IgD-negative memory B cell (primary cell): ENCODE data around the gene MSRB3. TPM values are rescaled to one million over a fixed set of nuclear protein-coding genes. Genes with fewer than 3 reads are reported as not detected.

Experiments
- H3K27ac Mint-ChIP-seq, 3 donors: one replicate each; pipeline ENCODE4 v1.8.0; 2020 to 2022; ENCODE audit warnings: mild to moderate bottlenecking in 3 of 3, mixed read lengths in 3 of 3, moderate library complexity in 1 of 3
- H3K27me3 Mint-ChIP-seq: one replicate; pipeline ENCODE4 v1.8.0; 2021; ENCODE audit warnings: mixed read lengths
- H3K36me3 Mint-ChIP-seq: one replicate; pipeline ENCODE4 v1.8.0; 2020; ENCODE audit warnings: mild to moderate bottlenecking, mixed read lengths
- H3K4me1 Mint-ChIP-seq, 3 donors: one replicate each; pipeline ENCODE4 v1.8.0; 2020 to 2022; ENCODE audit warnings: mixed read lengths in 3 of 3, mild to moderate bottlenecking in 1 of 3
- H3K4me3 Mint-ChIP-seq, 4 donors: one replicate each; pipeline ENCODE4 v1.8.0; 2020 to 2022; ENCODE audit warnings: mild to moderate bottlenecking in 4 of 4, mixed read lengths in 4 of 4, moderate library complexity in 3 of 4
- H3K9me3 Mint-ChIP-seq, 3 donors: one replicate each; pipeline ENCODE4 v1.8.0; 2020 to 2021; ENCODE audit warnings: mixed read lengths in 3 of 3, mild to moderate bottlenecking in 1 of 3
- polyA plus RNA-seq: library from polyadenylated mRNA; unstranded; fragments of 300-500 nt; fragmentation: Illumina TruSeq; gene quantifications from one replicate; pipeline ENCODE4 v1.2.3, GENCODE V29; 2021

MSRB3 gene
- polyA plus RNA-seq, 1 donor from 2014 or later, result not detected

DNA sequence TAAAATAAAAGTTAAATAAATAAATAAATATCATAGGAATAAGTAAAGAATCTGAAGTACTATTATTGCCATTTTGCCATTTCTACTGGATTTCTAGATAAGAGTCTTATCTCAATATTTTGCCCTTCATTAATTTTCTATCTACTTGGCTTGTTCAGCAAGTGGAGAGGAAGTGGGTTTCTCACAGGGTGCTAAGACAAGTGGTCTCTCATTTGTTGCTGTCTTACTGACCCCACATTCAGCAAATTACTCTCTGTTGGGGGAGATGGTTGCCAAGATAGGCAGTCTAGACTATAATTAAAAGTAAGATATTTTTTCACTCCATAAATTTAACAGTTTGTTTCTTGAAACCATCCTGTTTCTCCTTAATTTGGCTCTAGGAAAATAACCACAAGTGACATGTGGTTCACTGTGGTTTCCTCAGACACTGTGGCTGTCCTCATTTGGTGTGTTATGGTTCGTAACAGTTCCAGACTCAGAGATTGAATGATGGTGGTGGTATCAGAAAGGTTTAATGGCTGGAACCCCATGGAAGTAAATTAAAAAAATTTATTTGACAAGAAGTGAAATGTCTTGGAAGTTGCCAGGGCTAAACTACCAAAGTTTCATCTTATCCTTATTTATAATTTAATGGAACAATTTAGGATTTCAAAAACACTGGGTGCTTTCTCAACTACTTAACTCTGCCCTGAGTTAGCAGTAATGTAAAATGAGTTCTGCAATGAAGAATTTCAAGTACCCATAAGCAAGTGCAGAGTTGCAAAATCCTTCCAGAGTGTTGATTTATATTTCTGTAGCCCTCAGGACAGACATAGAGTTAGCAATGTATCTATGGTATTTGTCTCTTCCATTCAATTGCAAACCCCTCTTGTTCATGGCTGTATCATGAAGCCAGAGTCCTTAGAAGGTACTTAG, 214.8 kb downstream of the MSRB3 start:
- no peaks in the 10 kb centered on the region for H3K27me3 Mint-ChIP-seq
- no peaks in the 10 kb centered on the region for H3K4me1 Mint-ChIP-seq
- peaks cover 0 to 7% (median 2%) of the 10 kb centered on the region in 3 donors for H3K9me3 Mint-ChIP-seq
- H3K27ac Mint-ChIP-seq, result no peak overlapping the region
- H3K36me3 Mint-ChIP-seq, result no peaks in the 10 kb centered on the region
- no peak overlapping the region for H3K4me3 Mint-ChIP-seq

- Mint-ChIP-seq H3K4me1 (peaks cover 0 to 1% (median 0%) of the 10 kb centered on the region in 3 donors), H3K4me3 (no peak overlapping the region), H3K9me3 (peaks cover 0 to 7% (median 3%) of the 10 kb centered on the region in 3 donors), H3K27ac (no peak overlapping the region), H3K36me3 (no peaks in the 10 kb centered on the region), H3K27me3 (no peaks in the 10 kb centered on the region)
Observed at GRCh38 chr12:65493913-65494245, 215.4 kb downstream of the MSRB3 start.

DNA sequence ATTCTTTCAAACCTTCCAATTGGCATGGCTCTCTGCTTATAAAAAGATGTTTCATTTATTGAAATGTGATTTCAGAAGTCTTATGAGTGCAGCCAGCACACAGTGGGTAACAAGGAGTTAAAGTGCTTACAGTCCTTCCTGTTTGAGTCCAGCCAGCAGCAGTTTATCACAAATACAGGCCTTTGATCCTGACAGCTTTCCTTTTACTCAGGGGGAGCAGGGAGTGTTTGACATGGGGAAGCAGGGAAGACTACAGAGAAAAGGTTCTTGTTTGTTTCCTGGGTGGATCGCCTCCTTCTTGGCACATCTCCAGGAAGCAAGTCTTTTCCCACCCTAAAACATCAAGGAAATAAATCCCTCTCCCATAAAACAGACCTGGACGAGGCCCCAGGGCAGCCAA, 216.1 kb downstream of the MSRB3 start:
- H3K9me3 Mint-ChIP-seq, result peaks cover 0 to 7% (median 3%) of the 10 kb centered on the region in 3 donors
- no peak overlapping the region for H3K4me3 Mint-ChIP-seq
- no peaks in the 10 kb centered on the region for H3K27me3 Mint-ChIP-seq
- H3K36me3 Mint-ChIP-seq, result no peaks in the 10 kb centered on the region
- peaks cover 0 to 1% (median 0%) of the 10 kb centered on the region in 3 donors for H3K4me1 Mint-ChIP-seq
- H3K27ac Mint-ChIP-seq, result no peak overlapping the region

DNA sequence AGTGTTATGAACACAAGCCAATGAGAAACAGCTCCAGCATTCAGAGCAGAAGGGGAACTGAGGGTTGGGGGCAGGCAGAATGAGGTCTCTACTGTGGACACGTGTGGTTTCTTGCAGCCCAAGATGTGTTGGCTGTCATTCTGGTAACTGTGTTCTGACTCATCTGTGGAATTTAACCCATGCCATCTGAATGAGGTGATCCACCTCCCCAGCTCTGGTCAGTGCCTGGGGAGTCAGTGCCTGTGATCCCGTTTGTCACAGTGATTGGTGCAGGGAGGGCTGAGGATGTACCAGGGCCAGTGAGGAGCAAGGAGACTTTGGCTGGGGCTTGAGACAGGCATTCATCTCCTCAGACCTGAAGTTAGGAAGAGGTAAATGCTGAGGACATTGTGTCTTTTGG, 216.8 kb downstream of the MSRB3 start:
- Mint-ChIP-seq H3K4me3 (no peak overlapping the region), H3K36me3 (no peaks in the 10 kb centered on the region), H3K4me1 (peaks cover 0 to 1% (median 0%) of the 10 kb centered on the region in 3 donors), H3K27me3 (peaks cover 2% of the 10 kb centered on the region), H3K9me3 (peaks cover 0 to 7% (median 3%) of the 10 kb centered on the region in 3 donors), H3K27ac (no peak overlapping the region)

DNA sequence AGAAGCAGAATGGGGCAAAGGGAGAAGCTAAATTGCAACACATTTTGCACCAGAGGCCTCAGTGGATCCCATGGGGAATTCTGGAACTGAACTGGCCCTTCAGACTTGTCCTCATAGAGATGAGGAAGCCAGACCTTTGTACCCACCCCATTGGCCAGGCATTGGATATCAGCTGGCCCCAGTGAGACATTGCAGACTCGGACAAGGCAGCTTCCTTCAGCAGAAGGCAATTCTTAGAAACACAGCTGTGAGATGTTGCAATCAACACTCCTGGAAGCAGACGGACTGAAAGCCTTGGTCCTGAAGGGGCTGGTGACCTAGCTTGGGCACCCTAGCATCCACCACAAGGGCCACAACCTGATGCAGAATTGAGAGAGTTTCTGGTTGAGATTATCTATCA, 218.1 kb downstream of the MSRB3 start:
- Mint-ChIP-seq H3K4me3 (no peak overlapping the region), H3K36me3 (no peaks in the 10 kb centered on the region), H3K27ac (no peak overlapping the region), H3K27me3 (peaks cover 3% of the 10 kb centered on the region), H3K9me3 (peaks cover 0 to 4% (median 3%) of the 10 kb centered on the region in 3 donors), H3K4me1 (peaks cover 0 to 1% (median 0%) of the 10 kb centered on the region in 3 donors)

DNA sequence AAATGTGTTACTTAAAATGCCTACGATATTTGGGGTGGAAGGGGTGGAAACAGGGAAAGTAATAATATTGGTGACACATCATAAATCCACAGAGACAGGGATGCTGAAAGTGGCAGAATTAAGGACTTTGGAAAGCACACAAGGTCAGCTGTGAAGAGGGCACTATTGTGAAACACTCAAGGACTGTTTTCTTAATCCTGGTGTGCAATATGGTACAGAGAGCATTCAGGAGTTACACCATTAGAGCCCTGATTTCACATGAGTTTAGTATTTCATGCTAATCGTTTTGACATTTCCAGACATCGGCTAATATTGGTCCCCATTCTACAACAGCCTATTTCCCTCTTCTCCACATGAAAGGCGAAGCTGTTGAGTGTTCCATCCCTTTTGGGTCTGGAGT, 219.2 kb downstream of the MSRB3 start:
- Mint-ChIP-seq H3K36me3 (no peaks in the 10 kb centered on the region), H3K4me1 (peaks cover 0 to 1% (median 0%) of the 10 kb centered on the region in 3 donors), H3K27ac (no peak overlapping the region), H3K9me3 (peaks cover 0 to 1% (median 0%) of the 10 kb centered on the region in 3 donors), H3K27me3 (peaks cover 3% of the 10 kb centered on the region), H3K4me3 (no peak overlapping the region)

DNA sequence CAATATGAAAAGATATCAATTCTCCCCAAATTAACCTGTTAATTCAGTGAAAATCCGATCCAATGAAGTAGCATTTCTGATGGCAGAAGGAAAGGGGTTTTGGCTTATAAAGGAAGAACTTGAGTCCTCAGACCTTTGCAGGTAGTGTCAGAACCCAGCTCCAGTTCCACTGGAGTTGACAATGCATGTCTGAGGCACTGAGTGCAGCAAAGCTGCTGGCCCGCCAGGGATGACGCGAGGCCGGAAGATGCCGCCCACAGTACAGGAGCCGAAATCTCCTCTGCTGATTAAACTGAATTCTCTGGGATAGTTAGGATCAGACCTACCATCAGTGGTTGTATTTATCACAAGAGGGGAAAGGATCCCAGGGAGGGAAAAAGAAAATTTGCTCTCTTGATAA, 220.7 kb downstream of the MSRB3 start:
- no peak overlapping the region for H3K27ac Mint-ChIP-seq
- peaks cover 0 to 1% (median 0%) of the 10 kb centered on the region in 3 donors for H3K4me1 Mint-ChIP-seq
- H3K36me3 Mint-ChIP-seq, result no peaks in the 10 kb centered on the region
- peaks cover 4% of the 10 kb centered on the region for H3K27me3 Mint-ChIP-seq
- H3K9me3 Mint-ChIP-seq, result peaks cover 0 to 1% (median 0%) of the 10 kb centered on the region in 3 donors
- H3K4me3 Mint-ChIP-seq, result no peak overlapping the region

DNA sequence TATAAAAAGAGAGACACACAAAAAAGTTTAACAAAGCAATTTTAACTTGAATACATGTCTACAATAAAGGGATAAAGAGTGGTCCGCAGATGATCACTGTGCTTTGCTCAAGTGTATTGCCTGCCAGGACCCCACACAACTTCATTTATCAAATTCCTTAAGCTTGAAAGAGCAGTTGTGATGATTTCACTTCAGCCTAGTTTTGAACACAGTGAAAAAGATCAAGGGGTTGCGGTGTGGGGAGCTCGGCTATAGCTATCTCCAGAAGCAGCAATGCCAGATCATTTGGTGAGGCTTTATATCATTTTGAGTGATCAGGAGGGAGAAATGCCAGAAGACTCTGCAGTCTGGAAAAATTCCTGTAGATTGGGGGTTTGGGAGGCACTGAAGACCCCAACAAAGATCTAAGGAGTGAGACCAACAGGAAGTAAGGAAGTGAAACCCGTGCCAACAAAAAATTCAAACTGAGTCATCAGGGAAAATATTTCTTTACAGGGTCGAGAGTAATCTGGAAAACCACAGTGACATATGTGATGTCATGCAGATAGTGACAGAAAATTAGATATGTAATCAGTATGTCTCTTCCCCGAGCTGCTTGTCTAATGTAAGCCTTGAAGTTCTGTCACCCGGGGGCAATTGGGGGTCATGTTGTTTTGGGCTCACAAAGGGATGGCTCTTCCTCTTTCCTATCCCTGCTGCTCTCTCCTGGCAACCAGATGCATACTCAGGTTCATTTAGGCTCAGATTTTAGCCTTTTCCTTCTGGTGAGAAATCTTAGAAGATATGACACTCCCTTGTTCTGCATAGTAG, 221.8 kb downstream of the MSRB3 start:
- Mint-ChIP-seq H3K9me3 (peaks cover 0 to 1% (median 0%) of the 10 kb centered on the region in 3 donors), H3K4me3 (no peak overlapping the region), H3K27ac (no peak overlapping the region), H3K27me3 (peaks cover 4% of the 10 kb centered on the region), H3K4me1 (peaks cover 0 to 1% (median 0%) of the 10 kb centered on the region in 3 donors), H3K36me3 (no peaks in the 10 kb centered on the region)

GRCh38 chr12:65501093-65501621, 222.7 kb downstream of the MSRB3 start:
- peaks cover 0 to 1% (median 0%) of the 10 kb centered on the region in 3 donors for H3K9me3 Mint-ChIP-seq
- peaks cover 0 to 1% (median 0%) of the 10 kb centered on the region in 3 donors for H3K4me1 Mint-ChIP-seq
- H3K4me3 Mint-ChIP-seq, result no peak overlapping the region
- H3K36me3 Mint-ChIP-seq, result no peaks in the 10 kb centered on the region
- no peak overlapping the region for H3K27ac Mint-ChIP-seq
- H3K27me3 Mint-ChIP-seq, result peaks cover 4% of the 10 kb centered on the region

DNA sequence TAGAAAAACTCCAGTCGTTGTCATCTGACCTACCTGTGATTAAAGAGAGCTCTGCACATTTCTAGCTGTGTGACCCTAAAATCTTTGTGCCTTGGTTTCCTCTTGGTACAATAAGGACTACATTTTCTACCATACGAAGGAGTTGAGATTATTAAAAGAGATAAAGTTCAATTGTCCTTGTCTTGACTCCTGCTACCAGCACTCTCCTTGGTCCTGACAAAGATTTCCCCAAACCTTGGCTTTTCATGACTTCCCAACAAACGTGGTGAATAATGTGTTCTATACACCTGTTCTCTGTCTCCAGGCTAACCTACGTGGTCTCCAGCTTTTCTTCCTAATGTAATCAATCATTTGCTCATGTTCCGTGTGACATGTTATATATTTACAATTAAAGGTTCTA, 223.5 kb downstream of the MSRB3 start:
- Mint-ChIP-seq H3K9me3 (peaks cover 0 to 1% (median 0%) of the 10 kb centered on the region in 3 donors), H3K36me3 (no peaks in the 10 kb centered on the region), H3K4me1 (peaks cover 0 to 1% (median 0%) of the 10 kb centered on the region in 3 donors), H3K4me3 (no peak overlapping the region), H3K27me3 (peaks cover 4% of the 10 kb centered on the region), H3K27ac (no peak overlapping the region)

- Mint-ChIP-seq H3K4me3 (no peak overlapping the region), H3K27ac (no peak overlapping the region), H3K27me3 (peaks cover 4% of the 10 kb centered on the region), H3K4me1 (no peaks in the 10 kb centered on the region), H3K9me3 (peaks cover 0 to 2% (median 0%) of the 10 kb centered on the region in 3 donors), H3K36me3 (no peaks in the 10 kb centered on the region)
Observed at GRCh38 chr12:65504417-65504816, 225.9 kb downstream of the MSRB3 start.

DNA sequence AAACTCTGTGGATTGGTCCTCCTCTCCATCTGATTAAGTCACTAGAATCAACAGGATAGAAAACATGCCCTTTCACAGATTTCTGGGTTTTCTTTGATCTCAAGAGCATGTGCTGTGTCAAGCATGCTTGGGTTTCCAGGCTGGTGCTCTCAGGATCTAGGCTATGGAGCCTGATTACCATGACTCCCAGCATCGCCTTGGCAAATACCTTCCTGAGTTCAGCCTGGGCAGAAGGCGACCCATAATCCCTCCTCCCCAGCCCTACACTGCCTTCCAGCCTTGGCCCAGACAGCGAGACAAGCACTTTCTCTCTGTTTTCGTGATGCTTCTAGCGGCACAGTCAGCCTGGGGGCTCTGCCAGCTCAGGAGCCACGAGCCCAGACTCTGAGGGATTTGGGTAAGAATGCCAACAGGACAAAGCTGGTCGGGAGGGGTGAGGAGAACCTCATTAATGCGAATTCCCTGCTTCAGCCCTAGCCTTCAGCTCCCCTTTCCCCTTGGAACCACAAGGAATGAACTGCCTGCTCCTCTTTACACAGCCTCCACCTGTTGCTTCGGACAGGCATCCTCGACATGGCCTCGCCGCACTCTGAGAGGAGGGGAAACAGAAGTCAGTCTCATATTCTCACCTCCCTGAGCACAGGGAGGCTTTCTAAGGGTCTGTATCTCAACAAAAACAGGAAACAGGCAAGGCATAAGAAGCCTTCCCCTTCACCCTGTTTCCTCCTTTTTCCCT, 227.1 kb downstream of the MSRB3 start:
- H3K27ac Mint-ChIP-seq, result no peak overlapping the region
- peaks cover 0 to 2% (median 0%) of the 10 kb centered on the region in 3 donors for H3K9me3 Mint-ChIP-seq
- H3K27me3 Mint-ChIP-seq, result peaks cover 1% of the 10 kb centered on the region
- H3K4me1 Mint-ChIP-seq, result no peaks in the 10 kb centered on the region
- no peak overlapping the region for H3K4me3 Mint-ChIP-seq
- no peaks in the 10 kb centered on the region for H3K36me3 Mint-ChIP-seq

DNA sequence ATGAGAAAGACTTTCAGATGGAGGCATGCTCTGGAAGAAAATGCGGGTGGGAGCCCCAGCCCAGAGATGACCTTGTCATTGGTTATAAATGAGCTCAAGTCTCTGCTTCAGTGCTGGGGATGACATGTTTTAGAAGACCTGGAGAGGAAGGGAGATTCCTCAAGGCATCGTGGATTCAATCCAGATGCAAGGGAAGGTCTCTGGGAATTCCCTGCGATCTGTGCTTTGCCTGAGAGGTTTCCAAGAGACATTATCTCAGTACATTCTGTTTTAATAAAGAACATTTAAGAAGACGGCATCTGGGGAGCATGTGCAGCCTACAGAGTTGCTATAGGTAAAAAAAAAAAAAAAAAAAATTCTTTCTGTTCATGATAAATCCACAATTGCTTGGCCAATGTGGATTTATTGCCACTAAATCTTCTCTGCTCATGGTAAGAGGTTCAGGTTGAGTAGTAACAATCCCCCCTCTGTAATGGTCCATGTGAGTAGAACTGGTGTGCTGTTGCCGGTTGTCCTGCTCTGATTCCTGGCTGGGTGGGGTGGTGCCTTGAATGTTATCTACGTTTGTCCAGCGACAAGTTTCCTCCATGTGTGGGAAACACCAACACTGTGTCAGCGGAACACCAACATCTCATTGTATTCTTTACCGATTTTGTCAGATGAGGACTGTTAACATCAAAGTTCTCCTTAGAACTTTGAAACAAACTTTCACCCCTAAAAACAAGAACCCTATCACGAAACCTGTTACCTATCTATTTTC, 230.0 kb downstream of the MSRB3 start:
- no peak overlapping the region for H3K4me3 Mint-ChIP-seq
- no peak overlapping the region for H3K27ac Mint-ChIP-seq
- peaks cover 1% of the 10 kb centered on the region for H3K36me3 Mint-ChIP-seq
- peaks cover 3% of the 10 kb centered on the region for H3K27me3 Mint-ChIP-seq
- H3K4me1 Mint-ChIP-seq, result no peaks in the 10 kb centered on the region
- peaks cover 0 to 2% (median 0%) of the 10 kb centered on the region in 3 donors for H3K9me3 Mint-ChIP-seq

GRCh38 chr12:65510007-65510406, 231.5 kb downstream of the MSRB3 start:
- Mint-ChIP-seq H3K27me3 (peaks cover 2% of the 10 kb centered on the region), H3K27ac (no peak overlapping the region), H3K4me3 (no peak overlapping the region), H3K9me3 (peaks cover 0 to 3% (median 0%) of the 10 kb centered on the region in 3 donors), H3K36me3 (peaks cover 1% of the 10 kb centered on the region), H3K4me1 (no peaks in the 10 kb centered on the region)
